HCT116 (cell line): ENCODE results near the gene ALKBH6.

Experiments
- EZH2 ChIP-seq: fragments of 200-600 bp; sonication (generic); IDR thresholded peaks from 2 replicates; pipeline ENCODE4 v1.6.1; 2017; ENCODE audit warnings: antibody characterized with exemption, mixed run types
- POLR2AphosphoS5 ChIP-seq: IDR thresholded peaks from 2 replicates; pipeline ENCODE4 v1.6.1; 2011; ENCODE audit warnings: mild to moderate bottlenecking, low read depth, low read length, moderate library complexity
- SP1 ChIP-seq: IDR thresholded peaks from 2 replicates; pipeline ENCODE4 v1.6.1; 2012; ENCODE audit warnings: low read depth
- SRF ChIP-seq: IDR thresholded peaks from 2 replicates; pipeline ENCODE4 v1.6.1; 2012; ENCODE audit warnings: low read depth
- TF ChIP-seq, protein P1 (sequence below), 3 experiments: fragments of 200-600 bp in 1 of 3; sonication (generic) in 1 of 3; IDR thresholded peaks in 2 of 3; conservative IDR thresholded peaks in 1 of 3; 2 replicates each; pipeline ENCODE4 v1.5.1; 2012 to 2017; ENCODE audit warnings: low read depth in 2 of 3, low read length in 2 of 3, antibody characterized with exemption in 1 of 3, borderline replicate concordance in 1 of 3, control low read depth in 1 of 3, mild to moderate bottlenecking in 1 of 3, mixed read lengths in 1 of 3, mixed run types in 1 of 3, moderate library complexity in 1 of 3; ENCODE audit not compliant: insufficient read depth in 1 of 3

DNA sequence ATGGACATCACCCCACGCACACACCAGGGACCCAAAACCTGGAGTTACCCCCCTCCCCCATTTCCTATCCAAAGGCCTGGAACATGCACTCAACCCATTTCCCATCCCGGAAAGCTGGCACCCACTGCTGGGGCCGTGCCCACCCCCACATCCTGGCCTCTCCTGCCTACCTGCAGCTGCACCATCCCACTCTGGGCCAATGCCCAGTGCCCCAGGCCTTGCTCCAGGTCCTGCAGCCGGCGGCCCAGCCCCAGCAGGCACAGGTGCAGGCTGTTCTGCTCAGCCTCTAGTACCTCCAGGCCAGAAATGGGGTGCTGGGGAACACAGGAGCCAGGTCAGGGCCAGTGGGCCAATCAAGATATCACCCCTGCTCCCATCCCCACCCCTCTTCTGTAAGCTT is 7.1 kb downstream of the ALKBH6 start:
- TF ChIP-seq EZH2 (no peak), POLR2AphosphoS5 (no peak), SRF (no peak), SP1 (no peak)
- TF ChIP-seq, protein P1, sequence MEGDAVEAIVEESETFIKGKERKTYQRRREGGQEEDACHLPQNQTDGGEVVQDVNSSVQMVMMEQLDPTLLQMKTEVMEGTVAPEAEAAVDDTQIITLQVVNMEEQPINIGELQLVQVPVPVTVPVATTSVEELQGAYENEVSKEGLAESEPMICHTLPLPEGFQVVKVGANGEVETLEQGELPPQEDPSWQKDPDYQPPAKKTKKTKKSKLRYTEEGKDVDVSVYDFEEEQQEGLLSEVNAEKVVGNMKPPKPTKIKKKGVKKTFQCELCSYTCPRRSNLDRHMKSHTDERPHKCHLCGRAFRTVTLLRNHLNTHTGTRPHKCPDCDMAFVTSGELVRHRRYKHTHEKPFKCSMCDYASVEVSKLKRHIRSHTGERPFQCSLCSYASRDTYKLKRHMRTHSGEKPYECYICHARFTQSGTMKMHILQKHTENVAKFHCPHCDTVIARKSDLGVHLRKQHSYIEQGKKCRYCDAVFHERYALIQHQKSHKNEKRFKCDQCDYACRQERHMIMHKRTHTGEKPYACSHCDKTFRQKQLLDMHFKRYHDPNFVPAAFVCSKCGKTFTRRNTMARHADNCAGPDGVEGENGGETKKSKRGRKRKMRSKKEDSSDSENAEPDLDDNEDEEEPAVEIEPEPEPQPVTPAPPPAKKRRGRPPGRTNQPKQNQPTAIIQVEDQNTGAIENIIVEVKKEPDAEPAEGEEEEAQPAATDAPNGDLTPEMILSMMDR (IDR thresholded peaks at IDR 0.05 in 2 of 3, conservative IDR thresholded peaks at IDR 0.05 in 1 of 3; ENCODE audit: borderline replicate concordance in 1 of 3, insufficient read depth in 1 of 3, low read depth in 2 of 3, low read length in 2 of 3), result no peak
